H9 (cell line): Measurements from ENCODE around the gene CD244. TPM values are rescaled to one million over a fixed set of nuclear protein-coding genes. Genes with fewer than 3 reads are reported as not detected.

ENCODE experiments used
- DNase-seq: peaks from one replicate; pipeline ENCODE4 v3.0.0-alpha.2; 2017
- H2AFZ ChIP-seq: one replicate; pipeline ENCODE4 v1.6.1; 2013; ENCODE audit warnings: mild to moderate bottlenecking, low read length, control low read depth, moderate library complexity
- H2AK5ac ChIP-seq: 2 replicates; pipeline ENCODE4 v1.6.1; 2013; ENCODE audit warnings: low read length, control low read depth, mixed read lengths; ENCODE audit not compliant: insufficient read length
- H2BK120ac ChIP-seq: one replicate; pipeline ENCODE4 v1.6.1; 2013; ENCODE audit warnings: low read depth, mild to moderate bottlenecking, low read length, control low read depth, inconsistent platforms; ENCODE audit not compliant: poor library complexity, severe bottlenecking
- H2BK12ac ChIP-seq: 2 replicates; pipeline ENCODE4 v1.6.1; 2013; ENCODE audit warnings: low read length, control low read depth, mixed read lengths, low read depth; ENCODE audit not compliant: insufficient read length
- H2BK15ac ChIP-seq: 2 replicates; pipeline ENCODE4 v1.6.1; 2013; ENCODE audit warnings: low read depth, low read length, control low read depth
- H2BK20ac ChIP-seq: one replicate; pipeline ENCODE4 v1.6.1; 2013; ENCODE audit warnings: low read depth, mild to moderate bottlenecking, low read length, control low read depth, inconsistent platforms; ENCODE audit not compliant: poor library complexity, severe bottlenecking
- H2BK5ac ChIP-seq: 2 replicates; pipeline ENCODE4 v1.6.1; 2013; ENCODE audit warnings: low read length, control low read depth, mixed read lengths; ENCODE audit not compliant: insufficient read length
- H3K14ac ChIP-seq: 2 replicates; pipeline ENCODE4 v1.6.1; 2013; ENCODE audit warnings: low read length, control low read depth; ENCODE audit not compliant: insufficient read depth
- H3K18ac ChIP-seq: 2 replicates; pipeline ENCODE4 v1.6.1; 2013; ENCODE audit warnings: low read depth, mild to moderate bottlenecking, mixed read lengths, low read length, control low read depth; ENCODE audit not compliant: insufficient read length
- H3K23ac ChIP-seq: 2 replicates; pipeline ENCODE4 v1.6.1; 2013; ENCODE audit warnings: low read length, control low read depth, mixed read lengths, low read depth; ENCODE audit not compliant: insufficient read length
- H3K23me2 ChIP-seq: 2 replicates; pipeline ENCODE4 v1.6.1; 2013; ENCODE audit warnings: low read depth, mild to moderate bottlenecking, mixed read lengths, low read length, control low read depth; ENCODE audit not compliant: insufficient read length, poor library complexity, severe bottlenecking
- H3K27ac ChIP-seq: 2 replicates; pipeline ENCODE4 v1.5.1; 2013; ENCODE audit warnings: low read length, control low read depth, mixed read lengths, low read depth; ENCODE audit not compliant: insufficient read length
- H3K27me3 ChIP-seq: 2 replicates; pipeline ENCODE4 v1.6.1; 2013; ENCODE audit warnings: low read length, control low read depth, inconsistent platforms; ENCODE audit not compliant: insufficient read depth
- H3K4ac ChIP-seq: 2 replicates; pipeline ENCODE4 v1.6.1; 2013; ENCODE audit warnings: low read depth, mild to moderate bottlenecking, control low read depth, inconsistent platforms, low read length, moderate library complexity
- H3K4me1 ChIP-seq: 2 replicates; pipeline ENCODE4 v1.6.1; 2013; ENCODE audit warnings: low read length, control low read depth, inconsistent platforms; ENCODE audit not compliant: insufficient read depth
- H3K4me2 ChIP-seq: 2 replicates; pipeline ENCODE4 v1.6.1; 2013; ENCODE audit warnings: low read length, control low read depth, mixed read lengths; ENCODE audit not compliant: insufficient read length, insufficient read depth
- H3K56ac ChIP-seq: 2 replicates; pipeline ENCODE4 v1.6.1; 2013; ENCODE audit warnings: low read depth, mild to moderate bottlenecking, mixed read lengths, low read length, control low read depth; ENCODE audit not compliant: insufficient read length
- H3K79me1 ChIP-seq: 2 replicates; pipeline ENCODE4 v1.6.1; 2013; ENCODE audit warnings: low read depth, mild to moderate bottlenecking, moderate library complexity, low read length, control low read depth, inconsistent platforms; ENCODE audit not compliant: insufficient read depth, poor library complexity, severe bottlenecking
- H3K79me2 ChIP-seq: 2 replicates; pipeline ENCODE4 v1.6.1; 2013; ENCODE audit warnings: low read length, control low read depth, inconsistent platforms; ENCODE audit not compliant: insufficient read depth
- H3K9ac ChIP-seq: 2 replicates; pipeline ENCODE4 v1.6.1; 2013; ENCODE audit warnings: low read length, control low read depth, mixed read lengths; ENCODE audit not compliant: insufficient read length; ENCODE audit errors: extremely low read depth
- H3K9me3 ChIP-seq: one replicate; pipeline ENCODE4 v1.6.1; 2013; ENCODE audit warnings: low read depth, low read length, inconsistent platforms; ENCODE audit not compliant: control insufficient read depth
- H3T11ph ChIP-seq: one replicate; pipeline ENCODE4 v1.6.1; 2013; ENCODE audit warnings: mild to moderate bottlenecking, low read length, control low read depth, inconsistent platforms
- H4K20me1 ChIP-seq: one replicate; pipeline ENCODE4 v1.6.1; 2013; ENCODE audit not compliant: control insufficient read depth, insufficient read length, insufficient read depth
- H4K5ac ChIP-seq: 2 replicates; pipeline ENCODE4 v1.6.1; 2013; ENCODE audit warnings: low read depth, mild to moderate bottlenecking, mixed read lengths, low read length, control low read depth; ENCODE audit not compliant: insufficient read length
- H4K8ac ChIP-seq: replicated peaks from 2 replicates; pipeline ENCODE4 v1.6.1; 2013; ENCODE audit warnings: low read length, control low read depth, mixed read lengths, low read depth; ENCODE audit not compliant: insufficient read length
- H4K91ac ChIP-seq: 2 replicates; pipeline ENCODE4 v1.6.1; 2013; ENCODE audit warnings: low read depth, mild to moderate bottlenecking, moderate library complexity, mixed read lengths, low read length, control low read depth; ENCODE audit not compliant: insufficient read length
- H3K27ac Mint-ChIP-seq, 3 experiments: 2 replicates in 2 of 3; 3 replicates in 1 of 3; pipeline ENCODE4 v1.8.0; 2020 to 2021; ENCODE audit warnings: mixed read lengths in 3 of 3, mild to moderate bottlenecking in 1 of 3, moderate library complexity in 1 of 3
- H3K27me3 Mint-ChIP-seq: 2 replicates; pipeline ENCODE4 v1.8.0; 2021; ENCODE audit warnings: low read depth, mild to moderate bottlenecking, moderate library complexity, mixed read lengths
- H3K36me3 Mint-ChIP-seq, 3 experiments: 2 replicates in 2 of 3; 3 replicates in 1 of 3; pipeline ENCODE4 v1.8.0; 2020 to 2021; ENCODE audit warnings: low read depth in 3 of 3, mixed read lengths in 3 of 3; ENCODE audit not compliant: insufficient read depth in 1 of 3
- H3K4me1 Mint-ChIP-seq, 2 experiments: 2 replicates each; pipeline ENCODE4 v1.8.0; 2020; ENCODE audit warnings: mixed read lengths in 2 of 2
- H3K4me3 Mint-ChIP-seq, 2 experiments: 2 replicates in 1 of 2; 3 replicates in 1 of 2; pipeline ENCODE4 v1.8.0; 2020 to 2021; ENCODE audit warnings: mild to moderate bottlenecking in 2 of 2, mixed read lengths in 2 of 2, moderate library complexity in 1 of 2
- H3K9me3 Mint-ChIP-seq, 2 experiments: 2 replicates in 1 of 2; 3 replicates in 1 of 2; pipeline ENCODE4 v1.8.0; 2020; ENCODE audit warnings: mild to moderate bottlenecking in 2 of 2, mixed read lengths in 2 of 2, moderate library complexity in 1 of 2
- WGBS: extraction: QIAGEN DNeasy Blood & Tissue Kit; methylation state at CpG from one replicate; pipeline ENCODE4 v1.1.7; 2013; ENCODE audit warnings: missing lambda C conversion rate, low lambda C conversion rate, mixed read lengths; ENCODE audit not compliant: insufficient read length; ENCODE audit errors: extremely low coverage; 5-methylcytosine and 5-hydroxymethylcytosine counted together
- total RNA-seq: library from RNA; stranded (reverse); gene quantifications from 2 replicates; pipeline ENCODE4 v1.2.1, GENCODE V29; 2021
- TF ChIP-seq, protein P1 (sequence below): fragments of 200-600 bp; sonication (generic); conservative IDR thresholded peaks from 3 replicates; pipeline ENCODE4 v1.8.0; 2021; ENCODE audit warnings: antibody characterized with exemption, mild to moderate bottlenecking

The CD244 gene
- total RNA-seq, 1 experiment from 2014 or later: not detected

DNA sequence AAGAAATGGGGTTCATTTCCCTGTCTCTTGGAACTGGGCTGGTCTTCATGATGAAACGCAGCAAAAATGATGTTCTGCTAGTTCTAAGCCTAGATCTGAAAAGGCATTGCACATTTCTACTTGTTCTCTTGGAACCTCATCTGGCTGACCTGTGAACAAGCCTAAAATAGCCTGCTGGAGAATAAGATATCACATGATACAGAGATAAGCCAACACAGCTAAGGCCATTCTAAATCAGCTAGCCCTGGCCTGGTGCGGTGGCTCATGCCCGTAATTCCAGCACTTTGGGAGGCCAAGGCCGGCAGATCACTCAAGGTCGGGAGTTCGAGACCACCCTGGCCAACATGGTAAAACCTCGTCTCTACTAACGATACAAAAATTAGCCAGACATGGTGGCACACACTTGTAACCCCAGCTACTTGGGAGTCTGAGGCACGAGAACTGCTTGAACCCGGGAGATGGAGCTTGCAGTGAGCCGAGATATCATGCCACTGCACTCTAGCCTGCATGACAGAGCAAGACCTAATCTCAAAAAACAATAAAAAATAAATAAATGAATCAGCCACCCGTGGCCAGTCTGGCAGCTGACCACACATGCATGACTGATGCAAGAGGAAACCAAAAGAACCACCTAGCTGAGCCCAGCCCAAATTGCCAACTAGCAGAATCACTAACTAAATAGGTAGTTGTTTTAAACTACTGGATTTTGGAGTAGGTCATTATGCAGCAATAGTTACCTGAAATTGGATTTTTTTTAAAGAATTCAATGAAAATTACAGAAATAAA is 18.0 kb downstream of the CD244 start:
- Histone ChIP-seq H2BK20ac (no peak overlapping the region), H3K9me3 (no peaks in the 10 kb centered on the region), H3K79me2 (no peaks in the 10 kb centered on the region), H4K8ac (no peak overlapping the region), H2AK5ac (no peak overlapping the region), H2BK5ac (no peak overlapping the region), H3K4ac (no peak overlapping the region), H3T11ph (no peak overlapping the region), H3K23me2 (no peaks in the 10 kb centered on the region), H3K79me1 (no peaks in the 10 kb centered on the region), H3K4me2 (no peak overlapping the region), H4K5ac (no peak overlapping the region), H3K56ac (no peak overlapping the region), H4K91ac (no peak overlapping the region), H3K9ac (no peak overlapping the region), H2BK12ac (no peak overlapping the region), H2BK120ac (no peak overlapping the region), H4K20me1 (no peaks in the 10 kb centered on the region), H3K27ac (no peak overlapping the region), H3K14ac (no peak overlapping the region), H2BK15ac (no peak overlapping the region), H3K18ac (no peak overlapping the region), H3K27me3 (no peaks in the 10 kb centered on the region), H3K4me1 (no peaks in the 10 kb centered on the region), H3K23ac (no peak overlapping the region), H2AFZ (no peak overlapping the region)
- no peak for DNase-seq
- TF ChIP-seq, protein P1, sequence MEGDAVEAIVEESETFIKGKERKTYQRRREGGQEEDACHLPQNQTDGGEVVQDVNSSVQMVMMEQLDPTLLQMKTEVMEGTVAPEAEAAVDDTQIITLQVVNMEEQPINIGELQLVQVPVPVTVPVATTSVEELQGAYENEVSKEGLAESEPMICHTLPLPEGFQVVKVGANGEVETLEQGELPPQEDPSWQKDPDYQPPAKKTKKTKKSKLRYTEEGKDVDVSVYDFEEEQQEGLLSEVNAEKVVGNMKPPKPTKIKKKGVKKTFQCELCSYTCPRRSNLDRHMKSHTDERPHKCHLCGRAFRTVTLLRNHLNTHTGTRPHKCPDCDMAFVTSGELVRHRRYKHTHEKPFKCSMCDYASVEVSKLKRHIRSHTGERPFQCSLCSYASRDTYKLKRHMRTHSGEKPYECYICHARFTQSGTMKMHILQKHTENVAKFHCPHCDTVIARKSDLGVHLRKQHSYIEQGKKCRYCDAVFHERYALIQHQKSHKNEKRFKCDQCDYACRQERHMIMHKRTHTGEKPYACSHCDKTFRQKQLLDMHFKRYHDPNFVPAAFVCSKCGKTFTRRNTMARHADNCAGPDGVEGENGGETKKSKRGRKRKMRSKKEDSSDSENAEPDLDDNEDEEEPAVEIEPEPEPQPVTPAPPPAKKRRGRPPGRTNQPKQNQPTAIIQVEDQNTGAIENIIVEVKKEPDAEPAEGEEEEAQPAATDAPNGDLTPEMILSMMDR: no peak
- no CpG with 5 or more reads among the region's 12 CpGs for WGBS
- no peaks in the 10 kb centered on the region for H3K4me1 Mint-ChIP-seq
- H3K27me3 Mint-ChIP-seq: no peaks in the 10 kb centered on the region
- H3K9me3 Mint-ChIP-seq: no peaks in the 10 kb centered on the region; a peak in 1 of 5 replicates
- H3K36me3 Mint-ChIP-seq: no peaks in the 10 kb centered on the region
- no peak overlapping the region for H3K4me3 Mint-ChIP-seq
- no peak overlapping the region for H3K27ac Mint-ChIP-seq
